T-helper 1 cell treated with Interleukin-12 subunit alpha and Interleukin-12 subunit beta and Interleukin-4 antibody, amounts not matched to agents 30 μg/mL and 1 μg/mL, for 36 hours (primary cell): ENCODE data around the gene SLC39A5.

Experiments used
- H3K27ac Mint-ChIP-seq: one replicate; pipeline ENCODE4 v1.8.0; 2021; ENCODE audit warnings: mild to moderate bottlenecking, mixed read lengths
- H3K27me3 Mint-ChIP-seq: one replicate; pipeline ENCODE4 v1.8.0; 2021; ENCODE audit warnings: low read depth, mixed read lengths
- H3K36me3 Mint-ChIP-seq: one replicate; pipeline ENCODE4 v1.8.0; 2021; ENCODE audit warnings: low read depth, mixed read lengths
- H3K4me1 Mint-ChIP-seq: one replicate; pipeline ENCODE4 v1.8.0; 2021; ENCODE audit warnings: low read depth, mixed read lengths
- H3K4me3 Mint-ChIP-seq: one replicate; pipeline ENCODE4 v1.8.0; 2021; ENCODE audit warnings: mild to moderate bottlenecking, moderate library complexity, mixed read lengths
- H3K9me3 Mint-ChIP-seq: one replicate; pipeline ENCODE4 v1.8.0; 2021; ENCODE audit warnings: mixed read lengths

Gene SLC39A5

DNA sequence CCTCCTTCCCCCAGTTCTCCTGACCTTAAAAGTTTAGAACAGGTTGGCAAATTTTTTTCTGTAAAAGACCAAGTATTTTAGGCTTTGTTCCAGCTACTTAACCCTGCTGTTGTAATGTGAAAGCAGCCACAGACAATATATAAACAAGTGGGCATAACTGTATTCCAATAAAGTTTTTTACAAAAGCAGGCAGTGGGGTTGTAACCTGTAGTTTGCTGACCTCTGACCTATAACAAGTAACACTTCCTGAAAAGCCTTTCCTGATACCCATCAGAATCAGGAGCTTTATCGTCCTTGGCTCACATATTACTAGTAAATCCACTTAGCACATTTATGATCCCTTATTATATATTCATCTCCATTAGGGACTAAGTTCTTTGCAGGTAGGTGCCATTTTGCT is 27.5 kb upstream of the SLC39A5 start:
- Mint-ChIP-seq H3K4me1 (peaks cover 3% of the 10 kb centered on the region), H3K36me3 (peaks cover 15% of the 10 kb centered on the region), H3K4me3 (no peak overlapping the region), H3K27ac (no peak overlapping the region), H3K9me3 (no peaks in the 10 kb centered on the region), H3K27me3 (no peaks in the 10 kb centered on the region)

DNA sequence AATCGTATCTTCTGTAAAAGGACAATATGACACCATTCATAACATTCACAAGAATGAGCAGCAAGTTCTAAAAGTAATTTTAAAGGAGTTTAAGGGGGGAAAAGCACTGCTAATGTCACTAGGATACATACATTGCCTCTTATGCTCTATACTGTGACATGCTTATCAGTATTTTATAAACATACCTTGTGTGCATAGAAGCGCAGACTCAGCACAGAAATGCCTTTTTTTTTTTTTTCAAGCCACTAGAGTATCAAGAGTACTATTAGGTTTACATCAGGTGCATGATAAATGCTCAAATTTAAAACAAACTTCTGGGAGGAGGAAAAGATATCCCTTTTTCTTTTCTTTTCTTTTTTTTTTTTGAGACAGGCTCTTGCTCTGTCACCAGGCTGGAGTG is 27.0 kb upstream of the SLC39A5 start:
- no peak overlapping the region for H3K4me3 Mint-ChIP-seq
- no peaks in the 10 kb centered on the region for H3K9me3 Mint-ChIP-seq
- peaks cover 18% of the 10 kb centered on the region for H3K36me3 Mint-ChIP-seq
- no peaks in the 10 kb centered on the region for H3K27me3 Mint-ChIP-seq
- no peak overlapping the region for H3K27ac Mint-ChIP-seq
- peaks cover 3% of the 10 kb centered on the region for H3K4me1 Mint-ChIP-seq

DNA sequence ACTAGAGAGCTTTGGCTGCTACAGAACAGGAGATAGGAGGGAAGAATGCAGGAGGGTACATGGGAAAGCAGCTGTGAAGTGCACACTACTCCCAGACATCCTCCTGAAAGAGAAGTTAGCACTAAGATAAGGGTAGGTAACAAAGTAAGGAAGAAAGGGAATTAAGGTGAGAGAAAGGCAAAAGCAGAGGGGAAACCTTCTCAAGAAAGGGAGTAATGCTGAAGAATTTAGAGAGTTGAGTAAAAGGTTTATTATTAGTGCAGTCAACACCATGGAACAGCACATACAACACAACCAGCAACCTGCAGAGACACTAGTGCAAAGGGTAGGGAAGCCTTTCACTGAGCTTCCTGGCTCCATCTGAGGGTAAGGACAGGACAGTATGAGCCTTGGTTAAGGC is 25.6 kb upstream of the SLC39A5 start:
- peaks cover 20% of the 10 kb centered on the region for H3K36me3 Mint-ChIP-seq
- H3K4me1 Mint-ChIP-seq = peaks cover 3% of the 10 kb centered on the region
- no peak overlapping the region for H3K27ac Mint-ChIP-seq

DNA sequence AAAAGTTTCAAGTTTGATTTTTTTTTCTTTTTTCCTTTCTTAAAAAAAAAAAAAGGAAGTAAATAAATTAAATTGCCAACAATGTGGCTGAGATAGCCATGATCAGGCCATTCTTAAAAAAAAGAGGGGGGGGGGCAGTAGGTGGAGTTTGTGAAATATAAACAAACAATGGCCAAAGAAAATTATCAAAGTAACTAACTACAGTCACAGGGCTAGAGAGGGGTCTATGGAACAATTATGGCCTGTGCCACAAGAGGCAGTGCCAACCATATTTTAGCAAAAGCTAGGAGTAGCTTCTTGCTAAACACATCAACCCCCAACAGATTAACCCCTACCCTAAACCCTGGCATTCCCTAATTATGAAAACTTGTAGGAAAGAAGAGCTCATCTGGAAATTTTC is 24.4 kb upstream of the SLC39A5 start:
- Mint-ChIP-seq H3K27me3 (no peaks in the 10 kb centered on the region), H3K4me1 (peaks cover 3% of the 10 kb centered on the region), H3K9me3 (no peaks in the 10 kb centered on the region), H3K27ac (no peak overlapping the region), H3K36me3 (peaks cover 26% of the 10 kb centered on the region), H3K4me3 (no peak overlapping the region)

More for the DNA sequence above, 25.6 kb upstream of the SLC39A5 start:
- Mint-ChIP-seq H3K27me3 (no peaks in the 10 kb centered on the region), H3K4me3 (no peak overlapping the region), H3K9me3 (no peaks in the 10 kb centered on the region)

DNA sequence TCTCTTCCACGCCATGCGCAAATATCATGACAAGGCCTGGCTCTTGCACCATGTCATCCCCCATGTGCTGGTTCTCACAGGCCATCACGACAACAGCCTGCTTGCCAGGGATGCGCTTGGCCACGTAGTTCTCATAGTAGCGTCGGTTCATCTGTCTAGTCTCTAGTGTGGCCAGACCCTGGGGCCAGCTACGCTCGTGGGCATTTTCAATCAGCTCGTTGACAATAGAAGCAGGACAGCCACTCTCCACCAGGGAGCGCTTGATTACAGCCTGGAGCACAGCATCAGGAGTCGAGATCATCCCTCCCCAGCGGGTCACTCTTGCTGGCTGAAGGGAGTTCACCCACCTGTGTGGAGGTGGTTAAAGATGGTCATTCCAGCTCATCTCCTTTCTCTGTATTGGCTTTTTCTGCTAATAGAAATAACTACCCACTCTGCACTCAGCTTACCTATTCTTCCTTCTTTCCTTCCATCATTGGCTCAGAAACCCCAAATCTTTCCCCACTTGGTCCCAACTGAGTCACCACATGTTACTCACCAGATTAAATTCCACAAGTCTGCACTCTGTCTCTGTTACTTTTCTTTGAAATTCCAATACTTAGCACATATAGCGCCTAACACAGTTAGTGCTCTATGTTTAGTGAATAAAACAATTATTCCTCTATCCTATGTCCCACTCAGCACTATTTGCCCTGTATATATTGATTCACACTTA is 23.2 kb upstream of the SLC39A5 start:
- no peaks in the 10 kb centered on the region for H3K27me3 Mint-ChIP-seq
- no peak overlapping the region for H3K4me3 Mint-ChIP-seq
- H3K9me3 Mint-ChIP-seq = no peaks in the 10 kb centered on the region
- H3K27ac Mint-ChIP-seq = no peak overlapping the region
- peaks cover 3% of the 10 kb centered on the region for H3K4me1 Mint-ChIP-seq
- peaks cover 32% of the 10 kb centered on the region for H3K36me3 Mint-ChIP-seq

DNA sequence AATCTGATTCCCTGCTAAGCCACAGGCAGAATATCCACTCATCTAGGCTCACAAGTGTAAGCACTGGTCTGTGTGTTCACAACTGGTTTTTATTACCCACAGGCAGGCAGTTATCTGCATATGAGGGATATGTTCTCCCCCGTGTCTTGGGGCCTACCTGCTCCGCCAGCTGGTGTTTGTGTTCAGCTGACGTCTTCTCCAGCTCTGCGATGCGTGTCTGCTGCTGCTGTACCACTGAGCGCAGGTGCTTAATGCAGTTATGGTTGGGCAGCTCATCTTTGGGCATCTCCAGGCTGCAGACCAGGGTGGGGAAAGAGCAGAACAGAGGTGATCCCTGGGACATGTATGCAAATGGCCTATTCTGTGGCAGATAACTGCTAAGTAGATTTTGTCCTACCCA is 21.8 kb upstream of the SLC39A5 start:
- no peak overlapping the region for H3K27ac Mint-ChIP-seq
- H3K9me3 Mint-ChIP-seq = no peaks in the 10 kb centered on the region
- no peaks in the 10 kb centered on the region for H3K27me3 Mint-ChIP-seq
- no peaks in the 10 kb centered on the region for H3K4me1 Mint-ChIP-seq
- no peak overlapping the region for H3K4me3 Mint-ChIP-seq
- peaks cover 36% of the 10 kb centered on the region for H3K36me3 Mint-ChIP-seq

DNA sequence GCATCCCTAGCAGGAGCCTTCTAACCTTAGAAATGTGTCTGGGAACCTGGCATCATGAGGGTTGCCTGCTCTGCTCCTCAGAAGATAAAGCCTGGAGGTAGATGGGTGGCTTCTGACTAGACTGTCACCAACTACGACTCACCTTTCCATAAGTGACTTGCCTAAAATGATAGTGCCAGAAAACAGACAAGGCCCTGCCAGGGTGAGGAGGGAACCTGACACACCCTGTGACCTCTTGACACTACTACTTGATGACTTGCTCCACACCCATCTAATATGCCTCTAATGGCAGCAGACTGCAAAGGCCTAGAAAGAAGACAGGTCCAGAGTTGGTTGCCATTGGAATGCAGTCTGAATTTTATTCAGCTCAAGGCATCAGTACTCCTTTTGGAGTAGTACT is 17.5 kb upstream of the SLC39A5 start:
- Mint-ChIP-seq H3K4me1 (no peaks in the 10 kb centered on the region), H3K36me3 (peaks cover 33% of the 10 kb centered on the region), H3K27ac (no peak overlapping the region), H3K27me3 (no peaks in the 10 kb centered on the region), H3K4me3 (no peak overlapping the region), H3K9me3 (no peaks in the 10 kb centered on the region)

DNA sequence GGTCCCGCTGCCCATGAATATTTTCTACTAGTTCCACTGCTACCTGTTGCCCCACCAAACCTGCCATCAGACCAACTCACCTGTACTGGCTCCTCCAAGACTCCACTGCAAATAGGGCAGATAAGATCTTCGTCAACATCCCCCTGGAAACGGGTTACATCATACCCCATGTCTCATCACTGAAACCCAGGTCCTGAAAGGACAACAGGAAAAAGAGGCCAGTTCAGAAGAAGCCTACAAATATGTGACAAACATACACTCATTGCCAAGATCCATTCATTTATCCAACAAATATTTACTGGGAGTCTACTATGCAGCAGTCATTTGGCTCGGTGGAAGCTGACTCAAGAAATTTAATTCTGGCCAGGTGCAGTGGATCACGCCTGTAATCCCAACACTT is 16.0 kb upstream of the SLC39A5 start:
- H3K4me1 Mint-ChIP-seq = no peaks in the 10 kb centered on the region
- no peaks in the 10 kb centered on the region for H3K27me3 Mint-ChIP-seq
- H3K36me3 Mint-ChIP-seq = peaks cover 30% of the 10 kb centered on the region
- no peak overlapping the region for H3K4me3 Mint-ChIP-seq
- no peak overlapping the region for H3K27ac Mint-ChIP-seq
- no peaks in the 10 kb centered on the region for H3K9me3 Mint-ChIP-seq

DNA sequence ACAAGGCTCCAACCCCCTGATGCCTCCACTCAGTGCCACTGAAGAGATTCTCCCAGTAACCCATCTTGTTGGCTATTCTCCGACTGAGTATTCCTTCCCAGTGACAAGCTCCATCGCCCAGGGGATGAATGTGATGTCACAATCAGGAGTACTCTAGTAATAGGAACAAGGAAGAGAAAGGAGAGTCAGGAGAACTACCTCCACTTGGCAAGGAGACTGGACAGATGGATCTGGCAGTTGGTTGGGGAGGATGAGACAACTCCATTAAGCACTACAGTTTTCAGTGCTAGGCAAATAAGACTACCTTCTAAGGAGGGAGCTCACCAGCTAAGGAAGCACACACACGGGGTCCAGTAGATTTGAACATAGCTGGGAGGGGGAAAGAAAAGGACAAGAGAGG is 13.4 kb upstream of the SLC39A5 start:
- Mint-ChIP-seq H3K36me3 (peaks cover 17% of the 10 kb centered on the region), H3K27ac (no peak overlapping the region), H3K4me3 (no peak overlapping the region)

DNA sequence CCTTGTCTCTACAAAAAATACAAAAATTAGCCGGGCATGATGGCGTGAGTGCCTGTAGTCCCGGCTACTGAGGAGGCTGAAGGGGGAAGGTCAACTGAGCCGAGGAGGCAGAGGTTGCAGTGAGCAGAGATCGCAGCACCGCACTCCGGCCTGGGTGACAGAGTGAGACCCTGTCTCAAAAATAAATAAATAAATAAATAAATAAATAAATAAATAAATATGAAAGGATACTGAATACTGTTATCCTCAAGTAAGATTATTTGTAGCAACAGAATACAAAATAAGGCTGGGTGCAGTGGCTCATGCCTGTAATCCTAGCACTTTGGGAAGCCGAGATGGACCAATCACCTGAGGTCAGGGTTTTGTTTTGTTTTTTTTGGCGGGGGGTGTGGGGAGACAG is 10.0 kb upstream of the SLC39A5 start:
- Mint-ChIP-seq H3K4me3 (no peak overlapping the region), H3K36me3 (peaks cover 12% of the 10 kb centered on the region), H3K27me3 (no peaks in the 10 kb centered on the region), H3K27ac (peak overlapping the region; percentile 55), H3K4me1 (peaks cover 35% of the 10 kb centered on the region), H3K9me3 (no peaks in the 10 kb centered on the region)

More for the DNA sequence above, 13.4 kb upstream of the SLC39A5 start:
- H3K4me1 Mint-ChIP-seq = peaks cover 9% of the 10 kb centered on the region
- H3K9me3 Mint-ChIP-seq = no peaks in the 10 kb centered on the region
- H3K27me3 Mint-ChIP-seq = no peaks in the 10 kb centered on the region

DNA sequence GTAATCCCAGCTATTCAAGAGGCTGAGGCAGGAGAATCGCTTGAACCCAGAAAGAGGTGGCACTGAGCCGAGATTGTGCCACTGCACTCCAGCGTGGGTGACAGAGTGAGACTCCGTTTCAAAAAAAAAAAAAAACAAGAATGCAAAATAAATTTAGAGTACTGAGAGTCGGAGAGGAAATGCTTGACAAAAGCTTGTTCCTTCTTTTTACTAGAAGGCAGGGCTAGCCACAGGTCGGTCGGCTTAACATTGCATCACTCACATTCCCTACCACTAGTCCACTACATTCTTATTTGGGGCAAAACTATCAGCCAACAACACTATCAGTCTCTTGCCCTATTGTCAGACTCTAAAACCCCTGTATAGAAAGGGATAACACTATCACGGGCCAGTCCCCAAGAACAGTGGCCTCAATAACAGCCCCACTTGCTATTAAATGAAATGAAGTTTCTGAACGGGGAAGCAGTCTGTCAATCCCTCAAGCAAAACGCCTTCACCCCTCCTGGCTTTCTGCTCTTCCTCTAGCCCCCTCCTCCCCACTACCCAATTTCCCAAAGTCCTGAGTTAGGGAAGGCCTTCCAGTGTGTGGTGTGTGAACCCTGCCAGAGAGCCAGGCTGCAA is 9.1 kb upstream of the SLC39A5 start:
- Mint-ChIP-seq H3K36me3 (peaks cover 10% of the 10 kb centered on the region), H3K27me3 (no peaks in the 10 kb centered on the region), H3K9me3 (no peaks in the 10 kb centered on the region), H3K4me3 (peak overlapping the region; percentile 100), H3K4me1 (peaks cover 43% of the 10 kb centered on the region), H3K27ac (peak overlapping the region; percentile 96)

DNA sequence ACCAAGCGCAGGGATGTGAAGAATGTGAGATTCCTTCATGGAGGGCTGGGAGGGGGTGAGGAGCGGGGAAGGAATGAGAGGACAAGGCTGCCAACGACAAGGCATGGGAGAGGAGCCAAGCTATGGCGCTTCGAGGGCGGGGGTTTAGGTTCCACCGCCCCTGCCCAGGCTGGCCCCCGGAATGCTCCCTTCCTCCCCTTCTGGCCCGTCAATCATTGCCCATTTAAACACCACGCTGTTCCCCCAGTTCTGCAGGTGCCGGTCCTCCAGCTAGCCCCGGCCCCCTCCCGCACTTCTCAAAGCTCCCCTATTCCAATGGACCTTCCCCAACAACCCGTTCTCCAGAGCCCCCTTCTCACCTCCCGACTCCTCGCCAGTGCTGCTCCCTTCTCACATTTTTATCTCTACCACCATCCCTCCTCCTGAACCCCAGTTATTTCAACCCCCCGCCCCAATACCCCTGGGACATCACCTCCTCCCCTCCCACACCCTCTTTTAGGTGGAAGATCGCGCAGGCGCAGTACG is 8.6 kb upstream of the SLC39A5 start:
- Mint-ChIP-seq H3K27me3 (no peaks in the 10 kb centered on the region), H3K4me3 (peak overlapping the region; percentile 100), H3K36me3 (peaks cover 14% of the 10 kb centered on the region), H3K4me1 (peaks cover 44% of the 10 kb centered on the region), H3K27ac (peak overlapping the region; percentile 96), H3K9me3 (no peaks in the 10 kb centered on the region)

DNA sequence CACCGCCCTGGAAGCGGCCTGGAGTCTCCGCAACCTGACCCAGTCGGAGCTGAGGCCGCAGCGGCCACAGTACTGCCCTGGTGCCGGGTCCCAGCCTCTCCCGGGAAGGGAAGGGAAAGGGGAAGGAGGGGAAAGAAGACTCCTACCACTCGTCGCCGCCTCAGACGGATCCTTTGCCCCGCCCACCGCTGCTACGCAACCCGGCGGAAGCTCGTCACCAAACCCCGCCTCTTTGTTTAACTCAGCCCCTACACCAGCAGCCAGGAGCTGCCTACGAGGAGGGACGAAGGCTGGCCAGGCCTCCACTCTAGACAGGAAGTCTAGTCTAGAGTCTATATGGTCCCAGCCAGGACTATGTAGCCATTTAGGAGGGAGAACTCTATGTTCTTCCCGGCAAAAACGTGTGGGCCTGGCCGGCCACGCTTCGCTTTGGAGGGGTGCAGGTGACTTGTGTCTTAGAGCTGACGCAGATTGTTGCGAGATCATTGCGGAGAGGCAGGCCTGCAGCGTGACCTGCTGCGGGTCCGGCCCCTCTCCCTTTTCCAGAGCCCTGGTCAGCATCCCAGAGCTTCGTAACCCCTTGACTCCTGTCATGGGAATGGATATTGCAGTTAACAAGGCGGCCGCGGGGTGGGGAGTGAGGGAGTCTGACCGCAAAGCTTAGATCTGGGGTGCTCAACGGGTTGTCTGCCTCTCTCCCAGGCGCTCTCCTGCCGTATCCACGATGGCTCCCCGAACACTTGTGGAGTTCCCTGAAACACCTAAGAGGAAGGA is 7.9 kb upstream of the SLC39A5 start, which contains the start of gene RNF41:
TSS of gene RNF41 (minus strand) at position 166 of the 774 bp plus-strand sequence. CDS start 7,875 bp downstream, outside the sequence.
- Mint-ChIP-seq H3K27me3 (no peaks in the 10 kb centered on the region), H3K27ac (peak within 1 kb of the TSS; percentile 96), H3K4me1 (peaks cover 44% of the 10 kb centered on the region), H3K36me3 (peaks cover 11% of the 10 kb centered on the region), H3K4me3 (peak within 1 kb of the TSS; percentile 100), H3K9me3 (no peaks in the 10 kb centered on the region)

DNA sequence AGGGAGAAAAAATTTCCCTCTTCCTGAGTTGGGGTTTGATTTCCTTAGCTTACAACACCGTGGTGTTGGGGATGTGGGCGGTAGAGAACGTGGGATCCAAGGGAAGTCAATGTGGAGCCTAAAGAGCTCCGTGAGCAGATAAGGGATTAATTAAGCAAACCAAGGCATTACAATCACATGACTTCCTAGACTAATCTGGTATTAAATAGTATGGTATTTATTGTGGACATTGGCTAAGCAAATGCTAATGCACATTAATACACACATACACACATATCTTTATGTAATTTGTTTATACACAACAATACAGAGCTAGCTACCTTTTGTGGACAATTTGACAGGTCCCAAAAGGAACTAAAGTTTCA is 7.3 kb upstream of the SLC39A5 start:
- H3K27me3 Mint-ChIP-seq = no peaks in the 10 kb centered on the region
- peak overlapping the region; percentile 96 for H3K27ac Mint-ChIP-seq
- H3K9me3 Mint-ChIP-seq = no peaks in the 10 kb centered on the region
- H3K4me3 Mint-ChIP-seq = peak overlapping the region; percentile 100
- H3K36me3 Mint-ChIP-seq = peaks cover 13% of the 10 kb centered on the region
- H3K4me1 Mint-ChIP-seq = peaks cover 44% of the 10 kb centered on the region
